Cardiac atrium fibroblast (primary cell): ENCODE data around the gene SLC25A24. TPM values are rescaled to one million over a fixed set of nuclear protein-coding genes. Genes with fewer than 3 reads are reported as not detected.

Experiments
- total RNA-seq: library from RNA; depleted of rRNA; stranded (reverse); fragments of >200 nt; gene quantifications from 2 replicates; pipeline ENCODE4 v1.2.3, GENCODE V29; 2015

The SLC25A24 gene
- total RNA-seq = 28.0 and 28.8 TPM in 2 replicates

DNA sequence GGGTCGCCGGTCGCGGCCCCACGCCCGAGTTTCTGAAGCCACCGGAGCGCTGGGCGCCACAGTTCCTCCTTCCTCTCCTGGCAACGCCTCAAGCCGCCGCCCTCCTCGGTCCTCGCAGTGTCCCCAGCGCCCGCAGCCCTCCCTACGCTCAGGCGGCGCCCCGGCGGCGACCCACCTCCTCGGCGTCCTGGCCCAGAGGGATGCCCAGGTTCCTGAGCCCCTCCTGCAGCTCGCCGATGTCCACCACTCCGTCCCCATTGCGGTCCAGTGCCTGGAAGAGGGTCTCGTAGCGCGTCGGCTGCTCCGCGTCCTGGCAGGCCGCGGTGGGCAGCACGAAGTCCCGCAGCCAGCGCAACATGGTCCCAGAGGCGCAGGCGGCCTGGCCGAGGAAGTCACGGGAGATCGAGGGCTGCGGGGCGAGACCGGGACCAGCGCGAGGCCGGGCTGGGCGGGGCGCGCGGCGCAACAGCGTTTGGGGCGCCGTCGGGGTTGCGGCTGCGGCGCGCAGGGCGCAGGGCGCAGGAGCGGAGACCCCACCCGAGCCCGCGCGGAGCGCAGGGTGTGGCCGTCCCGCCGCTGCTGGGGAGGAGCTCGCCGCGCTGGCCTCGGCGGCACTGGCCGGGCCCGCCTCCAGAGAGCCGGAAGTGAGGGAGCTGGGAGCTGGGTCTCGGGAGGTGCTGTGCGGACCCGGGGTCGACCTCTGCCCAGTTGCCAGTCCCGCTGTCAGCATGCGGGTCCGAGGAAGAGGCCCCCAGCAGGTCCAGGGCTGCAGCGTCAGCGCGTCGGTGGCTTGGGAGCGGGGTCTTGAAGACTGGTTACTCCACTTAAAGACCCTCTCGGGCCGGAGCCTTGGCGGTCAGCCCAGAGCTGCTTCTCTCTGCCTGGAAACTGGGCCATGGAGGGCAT lies at the start of gene SLC25A24:
Gene SLC25A24 (minus strand): TSS at position 563 of the 906 bp plus-strand sequence. CDS start 205 bp downstream, at position 358.

DNA sequence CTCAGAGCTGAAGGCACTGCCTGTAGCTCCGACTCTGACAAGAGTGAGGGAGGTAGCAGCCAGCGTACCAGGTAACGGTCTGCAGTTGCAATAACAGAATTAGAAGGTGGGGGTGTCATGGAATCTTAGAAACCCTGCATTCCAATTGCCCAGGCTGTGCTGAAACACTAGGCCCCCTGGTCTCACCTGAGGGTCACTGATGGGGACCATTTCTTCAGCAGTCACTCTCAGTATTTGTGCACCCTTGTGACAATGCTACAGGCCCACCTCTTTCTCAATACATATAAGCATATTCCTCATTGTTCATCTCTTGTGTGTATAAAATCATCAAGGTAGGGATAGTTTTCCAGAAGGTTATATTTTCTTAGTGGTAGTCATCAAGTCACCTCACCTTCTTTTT lies 43.8 kb upstream of the SLC25A24 start, which contains the start of gene NBPF4:
Gene NBPF4 (minus strand): TSS at position 101 of the 400 bp plus-strand sequence. CDS start 315 bp downstream, outside the sequence.

Other genes starting within 250 kb of the SLC25A24 start
- 0.65 TPM in 1 of 2 replicates, not detected in the other for gene VAV3, start 235.2 kb downstream of the SLC25A24 start, total RNA-seq
- gene NBPF4, start 43.7 kb upstream of the SLC25A24 start, total RNA-seq = not detected in 2 replicates
- gene NBPF6, start 250.0 kb upstream of the SLC25A24 start, total RNA-seq = under 0.01 TPM in 1 of 2 replicates, not detected in the other